Measurements from ENCODE around the gene MRPL20.

- TF ChIP-seq POLR2A (IDR thresholded peaks at IDR 0.05) = no peak
- TF ChIP-seq CTCF (IDR thresholded peaks at IDR 0.05) = no peak
Measured at GRCh38 chr1:1371364-1371745, 35.7 kb downstream of the MRPL20 start.

Measured in body of pancreas (tissue), 4 donors.